GM10266 (cell line): ENCODE measurements around the gene TCF15.

ENCODE experiments used
- DNase-seq: peaks from one replicate; pipeline ENCODE4 v3.0.0; 2012; ENCODE audit errors: extremely low spot score
- CTCF ChIP-seq: IDR thresholded peaks from 2 replicates; pipeline ENCODE4 v1.5.1; 2012; ENCODE audit warnings: mild to moderate bottlenecking, low read depth; ENCODE audit not compliant: control insufficient read depth, insufficient read depth; ENCODE audit errors: missing control alignments

Gene TCF15

DNA sequence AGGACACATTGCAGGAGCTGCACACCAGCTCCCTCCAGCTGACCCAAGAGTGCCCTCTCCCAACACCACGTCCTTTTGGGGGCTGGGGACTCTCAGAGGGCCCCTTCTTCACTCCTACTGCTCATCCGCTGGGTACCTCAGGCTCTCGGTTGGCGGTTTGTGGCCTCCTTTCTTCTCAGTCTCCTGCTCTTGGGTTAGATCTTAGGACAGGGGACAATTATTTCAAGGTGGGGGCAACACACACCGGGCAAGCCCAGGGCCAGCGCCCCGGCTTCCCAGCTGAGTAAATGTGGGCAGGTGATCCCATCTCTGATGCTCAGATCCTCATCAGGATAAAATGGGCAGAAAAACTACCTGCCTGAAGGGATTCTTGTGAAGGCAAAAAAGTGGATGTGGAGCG, 1.1 kb downstream of the TCF15 start:
- no peak for TF ChIP-seq CTCF
- DNase-seq = no peak

- DNase-seq = peak; percentile 54
- TF ChIP-seq CTCF = no peak
Measured at GRCh38 chr20:607476-607875, 2.6 kb downstream of the TCF15 start.

GRCh38 chr20:605237-605636, 4.9 kb downstream of the TCF15 start:
- no peak for DNase-seq
- TF ChIP-seq CTCF = no peak

DNA sequence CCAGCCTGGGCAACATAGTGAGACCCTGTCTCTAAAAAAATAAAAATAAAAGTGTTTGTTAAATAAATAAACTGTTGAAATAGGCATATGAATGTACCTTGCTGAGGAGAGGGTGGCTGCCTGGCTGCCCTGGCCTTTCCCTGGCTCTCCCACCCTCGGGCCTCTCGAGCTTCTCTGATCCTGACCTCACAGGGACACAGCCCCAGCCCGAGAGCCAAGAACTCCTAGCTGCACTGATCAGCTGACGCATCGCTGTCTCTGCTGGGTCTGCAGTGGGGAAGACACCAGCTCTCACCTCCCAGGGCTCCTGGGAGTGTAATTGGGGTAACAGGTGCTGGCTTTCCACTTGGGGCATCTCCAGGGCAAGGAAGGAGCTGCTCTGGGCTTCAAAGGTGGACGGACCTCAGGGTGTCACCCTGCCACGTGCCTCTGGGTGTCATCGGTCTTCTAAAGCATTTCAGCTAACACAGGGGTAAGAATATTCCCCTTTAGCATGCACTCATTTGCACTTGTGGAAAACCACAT, 6.9 kb downstream of the TCF15 start:
- no peak for TF ChIP-seq CTCF
- no peak for DNase-seq

GRCh38 chr20:602111-602970, 7.8 kb downstream of the TCF15 start:
- no peak for DNase-seq

DNA sequence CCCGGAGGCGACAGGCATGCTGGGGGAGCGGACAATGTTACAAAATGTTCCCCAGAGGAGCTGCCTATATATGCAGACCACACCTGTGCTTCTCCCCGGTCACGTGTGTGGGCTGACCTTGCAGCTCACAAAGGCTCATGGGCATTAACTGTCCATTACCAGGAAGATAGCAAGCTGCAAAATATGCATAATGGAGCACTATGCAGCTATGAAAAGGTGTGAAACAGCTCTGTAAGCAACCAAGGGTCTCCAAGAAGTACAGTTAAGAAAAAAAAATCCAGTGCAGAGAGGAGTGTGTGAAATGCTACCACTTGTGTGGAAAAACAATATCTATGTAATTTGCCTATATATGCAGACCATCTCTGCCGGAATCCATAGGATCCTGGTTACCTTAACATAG, 9.4 kb downstream of the TCF15 start:
- DNase-seq = no peak
- TF ChIP-seq CTCF = no peak

More at GRCh38 chr20:602111-602970, 7.8 kb downstream of the TCF15 start:
- no peak for TF ChIP-seq CTCF

- TF ChIP-seq CTCF = no peak
- DNase-seq = no peak
Measured at GRCh38 chr20:600141-600540, 10.0 kb downstream of the TCF15 start.
